ENCODE results near the gene FCHSD2.

FCHSD2 gene

DNA sequence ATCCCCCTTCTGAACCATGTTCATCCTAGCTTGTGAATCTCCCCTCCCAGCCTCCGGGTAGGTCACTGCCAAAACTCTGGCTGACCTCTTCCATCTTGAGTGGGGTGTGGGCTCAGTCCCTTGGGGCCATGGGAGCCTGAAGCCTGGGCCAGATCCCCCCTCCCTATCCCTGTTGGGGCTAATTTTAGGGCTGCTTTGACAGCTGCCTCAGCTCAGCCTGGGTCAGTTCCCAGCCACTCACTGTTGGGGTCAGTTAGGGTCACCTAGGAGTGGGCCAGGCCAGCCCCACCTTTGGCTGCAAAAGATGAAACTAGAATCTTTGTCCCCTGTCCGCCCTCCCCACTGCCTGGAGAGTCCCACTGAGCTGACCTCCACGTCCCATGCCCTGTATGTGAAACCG lies 46.2 kb upstream of the FCHSD2 start:
- H3K27ac Mint-ChIP-seq = no peak overlapping the region

DNA sequence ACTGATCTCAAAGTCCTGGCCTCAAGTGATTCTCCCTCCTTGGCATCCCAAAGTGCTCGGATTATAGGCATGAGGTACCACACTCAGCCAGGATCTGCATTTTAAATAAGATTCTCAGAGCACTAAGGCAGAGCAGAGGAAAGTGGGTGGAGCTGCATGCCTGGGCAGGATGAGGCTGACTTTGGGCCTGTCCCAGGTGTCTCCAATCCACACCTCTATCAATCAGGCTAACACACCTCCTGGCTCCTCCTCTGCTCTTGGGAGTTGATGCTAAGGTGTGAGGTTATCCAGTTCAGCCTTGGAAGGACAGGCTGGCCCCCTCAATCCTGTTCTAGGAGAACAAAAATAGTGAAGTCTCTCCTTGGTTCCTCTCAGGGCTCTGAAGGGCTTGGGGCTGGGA lies 45.7 kb upstream of the FCHSD2 start:
- TF ChIP-seq, protein P1, sequence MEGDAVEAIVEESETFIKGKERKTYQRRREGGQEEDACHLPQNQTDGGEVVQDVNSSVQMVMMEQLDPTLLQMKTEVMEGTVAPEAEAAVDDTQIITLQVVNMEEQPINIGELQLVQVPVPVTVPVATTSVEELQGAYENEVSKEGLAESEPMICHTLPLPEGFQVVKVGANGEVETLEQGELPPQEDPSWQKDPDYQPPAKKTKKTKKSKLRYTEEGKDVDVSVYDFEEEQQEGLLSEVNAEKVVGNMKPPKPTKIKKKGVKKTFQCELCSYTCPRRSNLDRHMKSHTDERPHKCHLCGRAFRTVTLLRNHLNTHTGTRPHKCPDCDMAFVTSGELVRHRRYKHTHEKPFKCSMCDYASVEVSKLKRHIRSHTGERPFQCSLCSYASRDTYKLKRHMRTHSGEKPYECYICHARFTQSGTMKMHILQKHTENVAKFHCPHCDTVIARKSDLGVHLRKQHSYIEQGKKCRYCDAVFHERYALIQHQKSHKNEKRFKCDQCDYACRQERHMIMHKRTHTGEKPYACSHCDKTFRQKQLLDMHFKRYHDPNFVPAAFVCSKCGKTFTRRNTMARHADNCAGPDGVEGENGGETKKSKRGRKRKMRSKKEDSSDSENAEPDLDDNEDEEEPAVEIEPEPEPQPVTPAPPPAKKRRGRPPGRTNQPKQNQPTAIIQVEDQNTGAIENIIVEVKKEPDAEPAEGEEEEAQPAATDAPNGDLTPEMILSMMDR (IDR thresholded peaks at IDR 0.05) = no peak
- no peak for DNase-seq
- Mint-ChIP-seq H3K27ac (no peak overlapping the region), H3K9me3 (no peaks in the 10 kb centered on the region), H3K36me3 (ENCODE audit: low read depth) (no peaks in the 10 kb centered on the region), H3K27me3 (ENCODE audit: low read depth, poor library complexity) (peaks cover 18% of the 10 kb centered on the region), H3K4me1 (peaks cover 10% of the 10 kb centered on the region), H3K4me3 (no peak overlapping the region)

More for the DNA sequence above, 46.2 kb upstream of the FCHSD2 start:
- Mint-ChIP-seq H3K9me3 (no peaks in the 10 kb centered on the region), H3K36me3 (ENCODE audit: low read depth) (no peaks in the 10 kb centered on the region), H3K4me1 (peaks cover 10% of the 10 kb centered on the region), H3K4me3 (no peak overlapping the region), H3K27me3 (ENCODE audit: low read depth, poor library complexity) (peaks cover 16% of the 10 kb centered on the region)
- TF ChIP-seq, protein P1 (IDR thresholded peaks at IDR 0.05) = no peak
- no peak for DNase-seq

DNA sequence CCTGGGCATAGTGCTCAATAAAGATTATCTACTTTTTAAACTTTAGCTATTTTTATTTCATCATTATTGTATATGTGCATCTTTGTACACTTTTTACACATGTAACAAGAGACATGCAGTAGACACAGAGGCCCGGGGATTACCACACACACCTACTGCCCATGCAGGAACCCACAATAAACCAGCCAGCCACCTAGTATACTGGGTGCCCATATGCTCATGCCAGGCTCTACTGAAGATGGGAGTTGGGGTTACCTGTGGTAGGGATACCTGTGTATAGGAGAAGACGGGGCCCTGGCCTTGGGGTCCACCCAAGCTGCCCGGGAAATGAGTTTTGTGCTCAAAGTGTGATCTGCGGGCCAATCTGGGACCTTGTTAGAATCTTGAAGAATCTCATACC lies 44.8 kb upstream of the FCHSD2 start:
- TF ChIP-seq, protein P1 (IDR thresholded peaks at IDR 0.05) = no peak
- no peak overlapping the region for H3K27ac Mint-ChIP-seq
- H3K36me3 Mint-ChIP-seq (ENCODE audit: low read depth) = no peaks in the 10 kb centered on the region
- H3K4me1 Mint-ChIP-seq = peaks cover 10% of the 10 kb centered on the region
- no peak for DNase-seq
- peaks cover 23% of the 10 kb centered on the region for H3K27me3 Mint-ChIP-seq (ENCODE audit: low read depth, poor library complexity)
- no peak overlapping the region for H3K4me3 Mint-ChIP-seq
- H3K9me3 Mint-ChIP-seq = peaks cover 2% of the 10 kb centered on the region

DNA sequence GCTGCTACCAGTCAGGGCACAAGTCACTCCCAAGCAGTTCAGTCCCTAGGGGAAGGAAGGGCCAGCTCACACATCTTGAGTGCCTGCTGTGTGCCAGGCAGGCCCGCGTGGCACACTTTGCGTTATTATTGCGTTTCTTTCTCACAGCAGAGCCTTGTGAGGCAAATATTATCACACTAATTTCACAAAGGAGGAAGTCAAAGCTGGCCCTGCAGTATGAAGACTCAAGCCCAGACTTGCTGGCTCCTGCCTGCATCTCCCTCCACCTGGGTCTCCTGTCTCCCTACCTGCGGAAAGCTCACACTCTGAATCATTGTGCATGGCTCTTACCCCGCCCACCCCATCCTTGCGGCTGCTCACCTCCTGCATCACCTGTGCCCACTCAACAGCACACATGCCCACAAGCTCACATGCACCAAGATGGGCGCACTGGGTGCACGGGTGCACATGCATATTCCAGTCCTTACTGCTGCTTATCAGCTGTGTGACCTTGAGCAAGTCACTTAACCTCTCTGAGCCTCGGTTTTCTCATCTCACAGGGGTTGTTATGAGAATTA lies 44.3 kb upstream of the FCHSD2 start:
- Mint-ChIP-seq H3K27ac (no peak overlapping the region), H3K27me3 (ENCODE audit: low read depth, poor library complexity) (peaks cover 28% of the 10 kb centered on the region), H3K4me1 (peaks cover 10% of the 10 kb centered on the region)

DNA sequence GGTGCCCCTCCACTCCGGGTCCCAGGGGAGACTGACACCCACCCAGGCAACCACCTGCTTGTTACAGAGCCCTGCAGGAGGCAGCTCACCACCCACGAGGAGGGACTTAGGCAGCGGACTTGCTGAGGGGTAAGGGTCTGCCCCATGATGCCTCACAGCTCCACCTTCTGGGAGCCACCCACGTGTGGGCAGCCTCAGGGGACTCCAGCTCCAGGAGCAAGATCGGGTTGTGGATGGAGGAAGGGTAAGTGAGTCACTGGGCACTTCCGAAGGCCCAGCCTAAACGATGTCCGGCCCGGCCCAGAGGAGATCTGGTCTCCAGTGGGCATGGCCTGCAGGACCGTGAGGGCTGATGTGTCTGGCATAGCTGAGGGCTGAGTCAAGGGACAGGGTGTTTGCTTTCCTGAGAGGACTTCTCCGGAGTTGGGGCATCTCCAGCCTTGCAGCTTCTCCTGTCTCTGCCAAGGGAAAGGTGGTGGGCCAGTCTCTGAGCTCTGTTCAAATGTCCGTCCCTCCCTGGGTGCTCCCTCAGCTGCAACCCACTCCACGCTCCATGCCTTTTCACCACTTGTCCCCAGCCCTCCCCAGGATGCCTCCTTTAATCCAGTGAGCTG lies 43.7 kb upstream of the FCHSD2 start:
- Mint-ChIP-seq H3K27ac (no peak overlapping the region), H3K9me3 (peaks cover 4% of the 10 kb centered on the region)

More for the DNA sequence above, 44.3 kb upstream of the FCHSD2 start:
- TF ChIP-seq, protein P1 (IDR thresholded peaks at IDR 0.05) = no peak
- Mint-ChIP-seq H3K4me3 (no peak overlapping the region), H3K36me3 (ENCODE audit: low read depth) (no peaks in the 10 kb centered on the region), H3K9me3 (peaks cover 4% of the 10 kb centered on the region)
- DNase-seq = no peak

More for the DNA sequence above, 43.7 kb upstream of the FCHSD2 start:
- DNase-seq = no peak
- no peaks in the 10 kb centered on the region for H3K36me3 Mint-ChIP-seq (ENCODE audit: low read depth)
- H3K27me3 Mint-ChIP-seq (ENCODE audit: low read depth, poor library complexity) = peaks cover 33% of the 10 kb centered on the region
- no peak overlapping the region for H3K4me3 Mint-ChIP-seq
- TF ChIP-seq, protein P1 (IDR thresholded peaks at IDR 0.05) = no peak
- H3K4me1 Mint-ChIP-seq = peaks cover 10% of the 10 kb centered on the region

Data from nephron progenitor cell (in vitro differentiated cells).